ENCODE measurements around the gene HSPB7.

DNA sequence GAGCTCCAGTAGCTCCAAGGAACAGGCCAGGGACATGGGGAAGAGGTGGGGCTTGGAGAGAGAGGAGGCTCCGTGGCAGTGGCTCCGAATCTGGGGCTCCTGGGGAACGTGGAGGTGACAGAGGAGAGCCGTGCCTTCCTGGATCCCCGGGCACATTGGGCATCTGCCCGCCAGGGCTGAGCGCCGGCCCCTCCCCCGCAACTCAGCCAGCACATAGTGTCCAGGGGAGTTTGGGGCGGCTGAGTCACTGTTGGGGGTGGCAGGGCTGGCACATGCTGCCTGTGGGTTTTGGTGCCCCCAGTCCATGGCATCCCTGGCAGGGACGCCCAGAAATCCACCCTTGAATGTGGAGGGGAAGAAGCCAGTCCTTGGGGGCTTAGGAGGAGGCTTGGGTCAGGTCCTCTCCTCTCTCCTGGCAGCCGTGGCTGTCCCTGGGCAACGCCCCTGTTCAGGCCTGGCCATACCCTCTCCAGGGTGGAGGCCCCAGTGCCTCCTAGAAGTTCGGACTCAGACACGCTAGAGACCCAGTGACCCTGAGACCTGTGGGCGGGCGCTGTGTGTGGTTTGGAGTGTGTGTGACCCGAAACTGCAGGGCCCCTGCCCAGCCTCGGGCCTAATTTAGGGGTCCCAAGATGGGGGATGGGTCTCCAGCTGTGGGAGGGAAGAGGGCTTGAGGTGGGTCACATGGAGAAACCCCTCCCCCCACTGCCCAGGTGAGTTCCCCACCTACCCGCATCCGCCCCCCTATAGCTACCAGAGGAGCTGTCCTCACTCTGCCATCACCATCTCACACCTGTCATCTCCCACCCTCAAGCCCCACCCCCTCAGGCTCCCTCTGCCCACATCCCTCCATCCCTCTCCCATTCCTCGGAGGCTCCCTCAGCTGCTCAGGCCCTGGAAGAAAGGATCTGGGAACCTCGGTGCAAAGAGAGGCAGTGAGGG is 1.6 kb downstream of the HSPB7 start:
- TF ChIP-seq POLR2A (IDR thresholded peaks at IDR 0.05; ENCODE audit: low read depth, low read length): no peak
- no peak for TF ChIP-seq SPI1 (IDR thresholded peaks at IDR 0.05; ENCODE audit: low read depth, low read length)
- TF ChIP-seq TAF1 (IDR thresholded peaks at IDR 0.05; ENCODE audit: low read depth, low read length): no peak

Measured in GM12891 (cell line).